GM12872 (cell line): ENCODE data around the gene PTPRM.
A peak's percentile ranks its signal among the peaks of the same experiment; 100 is the strongest.

ENCODE experiments used
- TF ChIP-seq, protein P1 (sequence below): IDR thresholded peaks from 3 replicates; pipeline ENCODE4 v1.5.1; 2011; ENCODE audit warnings: low read depth, mild to moderate bottlenecking, low read length, moderate library complexity; ENCODE audit not compliant: insufficient read depth

Gene PTPRM

DNA sequence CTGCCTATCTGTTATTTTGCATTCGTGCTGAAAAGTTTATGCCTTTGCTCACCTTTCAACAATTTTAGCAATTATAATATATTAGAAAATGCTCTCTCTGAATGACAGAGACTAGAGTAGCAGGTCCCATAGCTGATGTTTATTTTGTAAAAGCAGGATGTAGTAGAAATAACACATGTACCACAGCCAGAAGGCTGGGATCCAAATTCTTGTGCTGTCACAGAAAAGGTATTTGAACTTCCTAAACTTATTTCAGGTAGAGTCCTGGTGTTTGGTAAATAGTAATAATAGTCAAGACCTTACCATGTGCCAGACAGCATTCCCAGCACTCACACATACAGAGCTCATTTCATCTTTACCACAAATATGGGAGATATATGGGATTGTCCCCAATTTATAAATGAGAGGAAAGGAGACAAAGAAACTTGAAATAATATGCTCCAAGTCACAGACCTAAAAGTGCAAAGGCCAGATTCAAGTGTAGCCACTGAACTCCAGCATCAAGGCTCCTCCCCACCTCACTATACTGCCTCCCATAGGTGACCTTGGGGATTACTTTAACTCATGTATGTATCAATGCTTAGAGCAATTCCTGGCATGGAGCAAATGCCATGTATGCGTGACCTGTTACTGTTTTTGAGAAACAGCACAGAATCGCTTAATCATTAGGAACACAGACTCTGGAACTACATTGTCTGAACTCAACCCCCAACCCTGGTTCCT, 757.4 kb downstream of the PTPRM start:
- TF ChIP-seq, protein P1, sequence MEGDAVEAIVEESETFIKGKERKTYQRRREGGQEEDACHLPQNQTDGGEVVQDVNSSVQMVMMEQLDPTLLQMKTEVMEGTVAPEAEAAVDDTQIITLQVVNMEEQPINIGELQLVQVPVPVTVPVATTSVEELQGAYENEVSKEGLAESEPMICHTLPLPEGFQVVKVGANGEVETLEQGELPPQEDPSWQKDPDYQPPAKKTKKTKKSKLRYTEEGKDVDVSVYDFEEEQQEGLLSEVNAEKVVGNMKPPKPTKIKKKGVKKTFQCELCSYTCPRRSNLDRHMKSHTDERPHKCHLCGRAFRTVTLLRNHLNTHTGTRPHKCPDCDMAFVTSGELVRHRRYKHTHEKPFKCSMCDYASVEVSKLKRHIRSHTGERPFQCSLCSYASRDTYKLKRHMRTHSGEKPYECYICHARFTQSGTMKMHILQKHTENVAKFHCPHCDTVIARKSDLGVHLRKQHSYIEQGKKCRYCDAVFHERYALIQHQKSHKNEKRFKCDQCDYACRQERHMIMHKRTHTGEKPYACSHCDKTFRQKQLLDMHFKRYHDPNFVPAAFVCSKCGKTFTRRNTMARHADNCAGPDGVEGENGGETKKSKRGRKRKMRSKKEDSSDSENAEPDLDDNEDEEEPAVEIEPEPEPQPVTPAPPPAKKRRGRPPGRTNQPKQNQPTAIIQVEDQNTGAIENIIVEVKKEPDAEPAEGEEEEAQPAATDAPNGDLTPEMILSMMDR, result 0 out of 3 replicates have a peak, but pooled peaks have one; percentile 27

DNA sequence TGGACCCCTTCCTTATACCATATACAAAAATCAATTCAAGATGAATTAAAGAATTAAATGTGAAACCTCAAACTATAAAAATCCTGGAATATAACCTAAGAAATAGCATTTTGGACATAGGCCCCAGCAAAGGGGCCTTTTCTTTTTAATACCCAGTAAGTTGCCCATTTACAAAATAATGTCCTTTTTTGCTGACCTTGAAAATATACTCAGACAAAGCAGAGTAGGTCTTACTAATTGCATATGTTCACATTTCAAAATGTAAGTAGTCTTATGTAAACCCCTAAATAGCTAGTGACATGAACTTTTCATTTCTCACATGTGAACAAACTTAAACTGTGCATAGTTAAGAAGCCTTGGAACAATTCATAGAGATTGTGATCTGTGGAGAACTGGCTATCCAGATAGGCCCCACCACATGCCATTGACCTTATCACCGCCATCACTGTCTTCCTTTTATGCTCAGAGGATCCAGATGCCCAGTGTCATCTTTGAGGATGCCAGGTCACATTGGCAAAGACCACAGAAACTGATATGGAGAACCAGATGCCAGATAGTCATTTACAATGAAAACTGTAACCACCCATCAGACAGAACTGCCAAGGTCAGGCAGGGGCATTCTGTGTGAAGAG, 759.8 kb downstream of the PTPRM start:
- TF ChIP-seq, protein P1, result no peak

DNA sequence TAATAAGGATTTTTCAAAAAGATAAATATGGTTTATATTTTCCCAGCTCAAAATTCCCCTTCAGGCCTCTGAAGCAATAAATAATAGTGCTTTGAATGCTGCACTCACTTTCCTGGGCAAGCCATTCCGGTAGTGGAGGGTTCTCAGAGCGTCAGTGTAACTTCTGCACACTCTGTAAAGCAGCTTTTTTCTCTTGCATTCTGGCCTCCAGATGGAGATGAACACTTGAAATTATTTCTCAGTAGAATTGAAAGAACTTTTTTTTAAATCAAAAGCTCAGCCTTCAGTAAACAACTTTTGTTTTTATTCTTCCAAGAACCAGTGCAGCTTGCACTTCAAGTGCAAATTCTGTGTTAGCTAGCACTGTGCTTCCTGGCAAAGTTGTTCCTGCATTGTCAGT, 761.0 kb downstream of the PTPRM start:
- TF ChIP-seq, protein P1, result no peak

DNA sequence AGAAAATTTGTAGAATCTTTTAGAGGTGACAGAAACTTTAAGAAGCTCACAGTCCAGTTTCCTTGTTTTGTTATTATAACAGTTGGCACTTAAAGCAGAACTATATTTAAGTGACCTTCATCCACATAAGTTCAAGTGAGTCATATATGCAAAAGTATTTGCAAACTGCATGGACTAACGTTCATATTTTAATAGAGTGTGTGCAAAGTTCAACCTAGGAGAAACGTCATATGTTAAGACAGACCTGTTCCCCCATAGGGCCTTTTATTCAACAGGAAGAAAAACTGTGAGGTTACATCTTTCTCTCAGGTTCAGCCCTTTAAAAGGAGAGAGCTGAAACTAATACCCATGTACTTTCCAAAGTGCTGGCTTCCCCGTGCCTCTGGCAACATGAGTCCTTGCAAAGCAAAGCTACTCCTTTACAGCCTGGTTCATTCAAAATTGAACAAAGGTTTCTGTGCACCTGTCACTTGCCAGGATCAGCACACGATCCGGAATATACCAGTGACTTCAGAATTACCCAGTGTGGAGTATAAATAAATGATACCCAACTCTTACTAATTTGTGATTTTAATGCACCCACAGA, 762.2 kb downstream of the PTPRM start:
- TF ChIP-seq, protein P1, result no peak

DNA sequence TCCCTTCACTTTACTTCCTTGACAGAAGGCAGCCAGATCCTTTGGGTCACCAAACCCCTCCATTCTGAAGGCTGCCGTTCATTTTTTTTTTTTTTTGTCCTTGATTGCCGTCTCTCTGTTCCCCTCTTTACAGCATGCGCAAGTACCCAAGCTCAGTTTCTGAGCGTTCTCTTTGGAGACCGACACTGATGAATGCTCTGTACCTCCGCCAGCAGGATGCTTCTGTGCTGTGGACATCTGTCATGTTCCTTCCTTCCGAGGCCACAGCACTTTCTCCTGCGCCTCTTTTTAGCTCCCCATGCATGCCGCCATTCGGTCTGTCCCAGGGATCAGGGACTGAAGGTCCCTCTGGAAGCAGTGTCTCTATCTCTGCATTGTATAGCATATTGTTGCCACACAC, 763.5 kb downstream of the PTPRM start:
- TF ChIP-seq, protein P1, result no peak

DNA sequence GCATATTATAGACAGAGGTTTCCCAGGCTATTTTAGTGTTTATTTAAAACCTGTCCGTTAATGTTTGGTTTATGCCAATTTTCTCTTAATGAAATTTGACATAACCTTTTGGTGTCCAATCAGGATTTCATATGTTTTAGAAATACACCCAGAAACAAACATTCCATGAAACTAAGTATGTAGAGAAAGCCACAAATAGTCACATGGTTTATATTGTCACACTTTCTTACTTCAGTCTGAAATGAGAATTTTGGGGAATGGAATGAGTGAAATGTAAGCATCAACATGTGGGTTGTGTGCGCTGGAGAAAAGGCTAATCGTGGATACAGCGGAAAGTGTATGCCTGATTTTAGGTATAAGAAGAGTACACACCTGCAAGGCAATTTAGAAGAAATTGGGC, 765.2 kb downstream of the PTPRM start:
- TF ChIP-seq, protein P1, result no peak

DNA sequence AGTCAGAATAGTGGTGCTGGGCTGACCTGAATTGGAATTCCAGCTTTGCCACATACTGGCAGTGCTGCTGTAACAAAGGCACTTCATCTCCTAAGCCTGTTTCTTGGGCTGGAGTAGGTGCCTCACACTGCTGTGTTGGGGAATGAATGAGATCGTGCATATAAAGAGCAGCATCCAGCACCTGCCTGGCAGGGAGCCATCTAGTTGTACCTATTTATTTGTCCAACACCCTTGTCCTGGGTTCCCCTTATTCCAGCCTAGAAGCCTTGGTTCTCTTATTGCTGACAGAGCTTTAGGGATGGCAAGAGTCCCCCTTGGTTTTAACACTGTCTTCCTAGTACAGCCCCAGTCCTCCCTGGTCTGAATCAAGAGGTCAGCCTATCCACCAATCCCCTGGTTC, 766.8 kb downstream of the PTPRM start:
- TF ChIP-seq, protein P1, result no peak
